ENCODE results near the gene CCL17. TPM values are rescaled to one million over a fixed set of nuclear protein-coding genes. Genes with fewer than 3 reads are reported as not detected.
"Not testable (repeated sequence)": the region's sequence is repeated elsewhere in the genome, so short reads cannot be mapped to it uniquely, and the experiment has no call there.

CCL17 gene
- total RNA-seq, 2 experiments from 2014 or later, result not detected

DNA sequence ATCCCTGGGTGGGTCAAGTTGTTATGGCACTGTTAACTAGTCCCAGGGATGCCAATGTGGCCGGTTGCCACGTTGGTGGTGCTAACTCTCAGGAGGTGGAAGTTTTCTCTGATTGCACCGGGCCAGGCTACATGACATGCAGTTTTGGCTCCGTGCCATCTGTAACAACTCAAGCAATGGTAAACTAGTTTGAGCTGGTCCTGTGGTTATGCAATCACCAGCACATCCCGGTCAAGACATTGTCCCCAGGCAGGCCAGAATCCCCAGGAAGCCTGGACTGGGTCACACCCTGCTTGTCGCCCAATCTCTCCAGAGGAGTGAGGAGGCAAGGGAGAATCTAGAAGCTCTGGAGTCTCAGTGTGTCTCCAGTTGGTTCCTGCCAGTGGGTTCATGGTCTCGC is 10.1 kb upstream of the CCL17 start:
- Histone ChIP-seq H3K9me3 (ENCODE audit: low read length) (no peaks in the 10 kb centered on the region), H3K4me2 (ENCODE audit: low read length) (no peak overlapping the region), H3K4me1 (ENCODE audit: insufficient read depth, low read length, poor library complexity, severe bottlenecking) (no peaks in the 10 kb centered on the region), H3K4me3 (ENCODE audit: low read depth, low read length, poor library complexity, severe bottlenecking) (no peak overlapping the region), H4K20me1 (ENCODE audit: insufficient read depth, low read length) (no peaks in the 10 kb centered on the region), H3K79me2 (ENCODE audit: insufficient read depth, low read depth, low read length) (no peaks in the 10 kb centered on the region), H3K27ac (ENCODE audit: low read depth, low read length, poor library complexity, severe bottlenecking) (no peak overlapping the region), H2AFZ (ENCODE audit: low read length) (no peak overlapping the region), H3K9me2 (ENCODE audit: insufficient read depth, low read length) (no peaks in the 10 kb centered on the region), H3K36me3 (ENCODE audit: insufficient read depth, low read length) (no peaks in the 10 kb centered on the region)
- BruUV-seq (replicated peaks), result no TSS peak
- CTCF ChIA-PET (ENCODE audit: unreplicated experiment), result no interaction called here
- intact Hi-C loops (cut with micrococcal nuclease; ENCODE audit: unreplicated experiment), result no loop called here
- POLR2A ChIA-PET, result interaction anchor here (0.6 kb wide), 1 partner anchor 411 kb away, joined by 4 read pairs; no protein-coding TSS in a partner anchor
- no peak for DNase-seq (ENCODE audit: low spot score)
- no peak for TF ChIP-seq EZH2phosphoT487 (IDR thresholded peaks at IDR 0.05; ENCODE audit: borderline replicate concordance, low read depth, low read length)
- TF ChIP-seq, protein P1, sequence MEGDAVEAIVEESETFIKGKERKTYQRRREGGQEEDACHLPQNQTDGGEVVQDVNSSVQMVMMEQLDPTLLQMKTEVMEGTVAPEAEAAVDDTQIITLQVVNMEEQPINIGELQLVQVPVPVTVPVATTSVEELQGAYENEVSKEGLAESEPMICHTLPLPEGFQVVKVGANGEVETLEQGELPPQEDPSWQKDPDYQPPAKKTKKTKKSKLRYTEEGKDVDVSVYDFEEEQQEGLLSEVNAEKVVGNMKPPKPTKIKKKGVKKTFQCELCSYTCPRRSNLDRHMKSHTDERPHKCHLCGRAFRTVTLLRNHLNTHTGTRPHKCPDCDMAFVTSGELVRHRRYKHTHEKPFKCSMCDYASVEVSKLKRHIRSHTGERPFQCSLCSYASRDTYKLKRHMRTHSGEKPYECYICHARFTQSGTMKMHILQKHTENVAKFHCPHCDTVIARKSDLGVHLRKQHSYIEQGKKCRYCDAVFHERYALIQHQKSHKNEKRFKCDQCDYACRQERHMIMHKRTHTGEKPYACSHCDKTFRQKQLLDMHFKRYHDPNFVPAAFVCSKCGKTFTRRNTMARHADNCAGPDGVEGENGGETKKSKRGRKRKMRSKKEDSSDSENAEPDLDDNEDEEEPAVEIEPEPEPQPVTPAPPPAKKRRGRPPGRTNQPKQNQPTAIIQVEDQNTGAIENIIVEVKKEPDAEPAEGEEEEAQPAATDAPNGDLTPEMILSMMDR (conservative IDR thresholded peaks at IDR 0.05; ENCODE audit: low read length), result no peak

DNA sequence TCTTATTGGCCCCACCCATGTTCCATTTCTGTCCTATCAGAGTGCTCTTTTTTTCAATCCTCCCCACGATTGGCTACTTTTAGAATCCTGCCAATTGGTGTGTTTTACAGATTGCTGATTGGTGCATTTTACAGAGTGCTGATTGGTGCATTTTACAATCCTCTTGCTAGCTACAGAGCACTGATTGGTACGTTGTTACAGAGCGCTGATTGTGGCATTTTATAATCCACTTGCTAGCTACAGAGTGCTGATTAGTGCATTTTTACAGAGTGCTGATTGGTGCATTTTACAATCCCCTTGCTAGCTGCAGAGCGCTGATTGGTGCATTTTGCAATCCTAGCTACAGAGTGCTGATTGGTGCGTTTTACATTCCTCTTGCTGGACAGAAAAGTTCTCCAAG is 9.5 kb upstream of the CCL17 start:
- Histone ChIP-seq H3K4me1 (ENCODE audit: insufficient read depth, low read length, poor library complexity, severe bottlenecking) (no peaks in the 10 kb centered on the region), H3K27ac (ENCODE audit: low read depth, low read length, poor library complexity, severe bottlenecking) (no peak overlapping the region), H2AFZ (ENCODE audit: low read length) (no peak overlapping the region), H4K20me1 (ENCODE audit: insufficient read depth, low read length) (no peaks in the 10 kb centered on the region), H3K9me2 (ENCODE audit: insufficient read depth, low read length) (no peaks in the 10 kb centered on the region), H3K4me2 (ENCODE audit: low read length) (no peak overlapping the region), H3K4me3 (ENCODE audit: low read depth, low read length, poor library complexity, severe bottlenecking) (no peak overlapping the region), H3K36me3 (ENCODE audit: insufficient read depth, low read length) (no peaks in the 10 kb centered on the region), H3K79me2 (ENCODE audit: insufficient read depth, low read depth, low read length) (no peaks in the 10 kb centered on the region), H3K9me3 (ENCODE audit: low read length) (no peaks in the 10 kb centered on the region)
- intact Hi-C loops (cut with micrococcal nuclease; ENCODE audit: unreplicated experiment), result no loop called here
- ChIA-PET POLR2A (interaction anchor here (1.2 kb wide), 1 partner anchor 9 kb away, joined by 3 read pairs; no protein-coding TSS in a partner anchor), CTCF (ENCODE audit: unreplicated experiment) (no interaction called here)
- DNase-seq (ENCODE audit: low spot score), result no peak
- no TSS peak for BruUV-seq (replicated peaks)
- no peak for TF ChIP-seq EZH2phosphoT487 (IDR thresholded peaks at IDR 0.05; ENCODE audit: borderline replicate concordance, low read depth, low read length)
- TF ChIP-seq, protein P1 (conservative IDR thresholded peaks at IDR 0.05; ENCODE audit: low read length), result no peak

DNA sequence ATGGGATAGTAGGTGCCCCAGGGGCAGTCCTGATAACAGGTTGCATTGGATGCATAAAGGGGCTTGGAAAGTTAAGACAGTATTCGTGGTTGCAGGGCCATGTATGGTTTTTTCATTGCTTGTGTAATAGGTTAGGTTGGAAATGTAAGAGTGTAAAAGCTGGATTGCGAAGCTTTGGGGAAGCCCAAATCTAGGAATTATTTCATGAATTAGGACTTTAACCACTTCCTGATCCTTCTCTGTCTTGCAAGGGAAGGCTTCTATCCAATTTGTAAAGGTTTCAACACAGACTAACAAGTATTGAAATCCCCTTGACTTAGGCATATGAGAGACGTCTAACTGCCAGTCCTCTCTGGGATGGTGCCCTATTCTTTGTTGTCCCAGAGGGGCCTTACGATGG is 7.8 kb upstream of the CCL17 start:
- BruUV-seq (replicated peaks), result no TSS peak
- CTCF ChIA-PET (ENCODE audit: unreplicated experiment), result no interaction called here
- H3K9me2 ChIP-seq (ENCODE audit: insufficient read depth, low read length), result no peaks in the 10 kb centered on the region
- no peaks in the 10 kb centered on the region for H3K36me3 ChIP-seq (ENCODE audit: insufficient read depth, low read length)
- H3K4me2 ChIP-seq (ENCODE audit: low read length), result no peak overlapping the region
- intact Hi-C loops (cut with micrococcal nuclease; ENCODE audit: unreplicated experiment), result no loop called here
- no peak overlapping the region for H3K4me3 ChIP-seq (ENCODE audit: low read depth, low read length, poor library complexity, severe bottlenecking)
- no peaks in the 10 kb centered on the region for H3K79me2 ChIP-seq (ENCODE audit: insufficient read depth, low read depth, low read length)
- TF ChIP-seq, protein P1 (conservative IDR thresholded peaks at IDR 0.05; ENCODE audit: low read length), result no peak
- no peak for TF ChIP-seq EZH2phosphoT487 (IDR thresholded peaks at IDR 0.05; ENCODE audit: borderline replicate concordance, low read depth, low read length)
- no peak overlapping the region for H3K27ac ChIP-seq (ENCODE audit: low read depth, low read length, poor library complexity, severe bottlenecking)
- no peaks in the 10 kb centered on the region for H3K9me3 ChIP-seq (ENCODE audit: low read length)
- H3K4me1 ChIP-seq (ENCODE audit: insufficient read depth, low read length, poor library complexity, severe bottlenecking), result no peaks in the 10 kb centered on the region
- DNase-seq (ENCODE audit: low spot score), result no peak
- H2AFZ ChIP-seq (ENCODE audit: low read length), result no peak overlapping the region
- H4K20me1 ChIP-seq (ENCODE audit: insufficient read depth, low read length), result no peaks in the 10 kb centered on the region
- POLR2A ChIA-PET, result no interaction called here

DNA sequence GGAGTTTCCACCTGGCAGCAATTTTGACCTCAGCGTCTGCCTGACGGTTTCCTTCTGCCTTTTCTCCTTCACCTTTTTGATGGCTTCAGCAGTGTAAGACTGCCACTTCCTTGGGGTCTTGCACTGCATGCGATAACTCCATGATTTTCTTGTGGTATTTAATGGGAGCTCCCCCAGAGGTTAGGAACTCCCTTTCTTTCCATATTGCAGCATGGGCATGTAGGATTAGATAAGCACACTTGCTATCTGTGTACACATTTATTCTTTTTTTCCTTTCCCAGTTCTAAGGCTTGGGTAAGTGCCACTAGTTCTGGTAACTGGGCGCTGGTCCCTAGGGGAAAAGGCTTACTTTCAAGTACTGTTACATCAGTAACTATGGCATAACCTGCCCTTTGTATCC is 7.1 kb upstream of the CCL17 start:
- H3K27ac ChIP-seq (ENCODE audit: low read depth, low read length, poor library complexity, severe bottlenecking); H4K20me1 ChIP-seq (ENCODE audit: insufficient read depth, low read length); intact Hi-C loops (cut with micrococcal nuclease; ENCODE audit: unreplicated experiment); H2AFZ ChIP-seq (ENCODE audit: low read length); DNase-seq (ENCODE audit: low spot score); H3K4me3 ChIP-seq (ENCODE audit: low read depth, low read length, poor library complexity, severe bottlenecking); BruUV-seq (replicated peaks); H3K9me2 ChIP-seq (ENCODE audit: insufficient read depth, low read length); H3K4me1 ChIP-seq (ENCODE audit: insufficient read depth, low read length, poor library complexity, severe bottlenecking); H3K36me3 ChIP-seq (ENCODE audit: insufficient read depth, low read length); H3K4me2 ChIP-seq (ENCODE audit: low read length); H3K79me2 ChIP-seq (ENCODE audit: insufficient read depth, low read depth, low read length); H3K9me3 ChIP-seq (ENCODE audit: low read length): not testable (repeated sequence)
- POLR2A ChIA-PET, result interaction anchor here (1.5 kb wide), 1 partner anchor 16 kb away, joined by 3 read pairs; no protein-coding TSS in a partner anchor
- CTCF ChIA-PET (ENCODE audit: unreplicated experiment), result interaction anchor here (1.0 kb wide), 1 partner anchor 17 kb away, joined by 3 read pairs; no protein-coding TSS in a partner anchor

Measured in OCI-LY7 (cell line).